ENCODE results near the gene CYP4F11.
"Not testable (repeated sequence)": the region's sequence is repeated elsewhere in the genome, so short reads cannot be mapped to it uniquely, and the experiment has no call there.

Gene CYP4F11

DNA sequence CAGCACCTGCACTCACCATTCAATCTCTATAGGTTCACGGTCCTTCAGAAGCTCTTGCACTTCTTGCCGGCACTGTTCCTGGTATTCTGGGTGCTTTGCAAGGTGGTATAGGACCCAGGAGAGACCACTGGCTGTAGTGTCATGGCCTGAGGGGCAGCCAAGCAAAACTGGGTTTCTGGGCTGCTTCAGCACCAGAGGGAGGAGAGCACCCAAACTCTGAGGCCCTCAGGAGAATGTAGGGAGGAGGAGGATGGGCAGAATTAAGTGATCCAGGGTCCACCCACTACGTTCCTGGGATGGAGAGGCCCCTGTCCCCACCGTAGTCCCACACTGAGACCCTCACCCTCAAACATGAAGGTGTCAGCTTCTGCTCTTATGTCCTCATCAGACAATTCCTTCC, 12.3 kb downstream of the CYP4F11 start:
- DNase-seq (ENCODE audit: low read depth): no peak

DNA sequence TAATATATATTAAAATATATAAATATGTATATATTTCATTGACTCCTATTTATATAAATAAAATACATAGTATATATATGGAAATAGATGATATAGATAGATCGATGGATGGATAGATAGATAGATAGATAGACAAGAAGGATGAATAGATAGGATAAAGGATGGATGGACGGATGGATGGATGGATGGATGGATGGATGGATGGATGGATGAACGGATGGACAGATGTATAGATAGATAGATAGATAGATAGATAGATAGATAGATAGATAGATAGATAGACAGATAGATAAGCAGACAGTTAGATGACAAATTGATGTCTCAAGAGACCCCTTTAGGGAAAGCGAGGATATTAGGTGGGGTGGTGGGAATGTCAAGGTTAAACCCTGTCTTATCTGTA, 15.1 kb downstream of the CYP4F11 start:
- DNase-seq (ENCODE audit: low read depth): no peak

DNA sequence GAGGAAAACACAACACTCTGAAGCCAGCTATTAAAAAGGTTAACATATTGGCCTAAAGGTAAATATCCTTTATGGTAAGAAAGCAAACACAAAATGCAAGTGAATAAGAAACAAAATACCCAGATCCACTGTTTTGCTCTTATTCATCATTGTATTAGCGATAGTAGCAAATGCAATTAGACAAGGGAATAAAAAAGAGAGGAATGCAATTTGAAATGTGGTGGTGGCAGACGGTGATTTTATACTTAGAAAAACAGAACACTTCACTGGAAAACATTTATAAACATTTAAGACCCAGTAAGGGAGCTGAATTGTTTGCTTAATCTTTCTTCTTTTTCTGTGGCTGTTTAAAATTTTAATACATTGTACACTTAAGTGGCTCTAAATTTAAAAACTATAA, 19.2 kb downstream of the CYP4F11 start:
- no peak for DNase-seq (ENCODE audit: low read depth)

DNA sequence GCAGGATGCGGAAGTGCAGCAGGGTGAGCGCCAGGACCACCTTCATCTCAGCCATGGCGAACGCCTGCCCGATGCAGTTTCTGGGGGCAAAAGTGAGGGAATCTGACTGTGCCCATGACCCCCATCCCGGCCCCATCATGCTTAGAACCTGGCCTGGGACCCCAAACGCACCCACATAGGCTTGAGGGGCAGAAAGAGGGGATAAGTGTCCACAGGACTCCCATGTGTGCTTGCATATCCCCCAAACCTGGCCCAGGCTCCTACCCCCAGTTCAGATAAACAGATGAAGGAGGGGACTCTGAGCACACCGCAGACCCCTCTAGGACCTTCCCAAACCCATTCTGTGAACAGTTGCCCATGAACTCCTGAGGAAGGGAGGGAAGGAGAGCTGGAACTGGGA, 20.5 kb downstream of the CYP4F11 start:
- DNase-seq (ENCODE audit: low read depth): no peak

DNA sequence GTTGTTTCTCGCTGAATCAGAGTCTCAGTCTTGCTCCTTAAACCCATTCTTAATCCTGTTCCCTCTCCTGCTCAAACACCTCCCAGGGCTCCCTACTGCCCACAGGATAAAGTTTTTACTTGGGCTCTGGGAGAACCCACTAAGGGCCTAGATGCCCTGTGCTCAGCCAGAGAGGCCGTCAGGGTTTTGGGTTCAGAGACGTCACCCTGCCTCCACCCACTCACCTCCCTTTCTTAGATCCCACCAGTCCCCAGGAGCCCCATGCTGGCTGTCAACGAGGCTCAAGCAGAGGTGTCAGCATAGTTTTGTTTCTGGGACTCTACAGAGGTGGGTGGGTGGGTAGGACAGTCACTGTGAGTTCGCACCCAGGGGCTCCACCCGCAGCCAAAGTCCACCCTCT, 20.9 kb downstream of the CYP4F11 start:
- DNase-seq (ENCODE audit: low read depth): no peak

DNA sequence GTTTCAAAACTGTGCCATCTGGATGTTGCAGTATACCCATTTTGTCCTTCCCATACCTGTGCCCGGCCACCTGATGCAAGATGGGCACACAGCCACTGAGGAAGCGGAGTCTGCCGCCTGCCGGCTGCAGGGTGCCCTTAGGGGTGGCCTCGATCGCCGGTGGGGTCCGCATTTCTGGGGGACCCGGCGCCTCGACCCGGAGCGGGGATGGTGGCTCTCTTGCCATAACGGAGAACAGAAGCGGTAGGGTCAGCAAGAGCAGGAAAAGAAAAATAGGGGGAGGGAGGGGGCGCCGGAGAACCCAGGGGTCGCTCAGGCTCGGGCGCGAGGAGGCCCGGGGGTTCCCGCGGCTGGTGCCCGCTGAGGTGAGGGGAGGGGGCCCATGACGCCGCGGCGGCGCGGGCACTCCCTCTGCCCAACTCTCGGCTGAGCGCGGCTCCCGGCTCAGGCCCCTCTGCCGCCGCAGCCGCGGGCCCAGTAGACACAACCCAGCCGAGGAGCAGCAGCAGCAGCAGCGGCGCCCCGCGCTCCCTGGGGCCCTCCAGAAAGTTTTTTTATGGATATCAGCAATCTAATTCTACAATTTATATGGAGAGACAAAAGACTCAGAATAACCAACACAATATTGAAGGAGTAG, 22.6 kb downstream of the CYP4F11 start:
- no peak for DNase-seq (ENCODE audit: low read depth)

DNA sequence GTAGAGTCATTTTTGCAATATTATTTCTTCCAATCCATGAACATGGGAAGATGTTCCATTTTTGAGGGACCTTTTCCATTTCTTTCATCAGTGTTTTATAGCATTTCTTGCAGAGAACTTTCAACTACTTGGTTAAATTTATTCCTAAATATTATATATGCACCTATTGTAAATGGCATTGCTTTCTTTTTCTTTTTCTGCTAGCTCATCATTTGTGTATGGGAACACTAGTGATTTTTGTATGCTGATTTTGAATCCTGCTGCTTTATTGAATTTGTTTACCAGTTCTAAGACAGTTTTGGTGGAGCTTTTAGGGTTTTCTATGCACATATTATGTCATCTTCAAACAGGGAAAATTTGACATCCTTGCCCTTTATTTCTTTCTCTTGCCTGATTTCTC, 29.3 kb downstream of the CYP4F11 start:
- DNase-seq (ENCODE audit: low read depth): no peak

DNA sequence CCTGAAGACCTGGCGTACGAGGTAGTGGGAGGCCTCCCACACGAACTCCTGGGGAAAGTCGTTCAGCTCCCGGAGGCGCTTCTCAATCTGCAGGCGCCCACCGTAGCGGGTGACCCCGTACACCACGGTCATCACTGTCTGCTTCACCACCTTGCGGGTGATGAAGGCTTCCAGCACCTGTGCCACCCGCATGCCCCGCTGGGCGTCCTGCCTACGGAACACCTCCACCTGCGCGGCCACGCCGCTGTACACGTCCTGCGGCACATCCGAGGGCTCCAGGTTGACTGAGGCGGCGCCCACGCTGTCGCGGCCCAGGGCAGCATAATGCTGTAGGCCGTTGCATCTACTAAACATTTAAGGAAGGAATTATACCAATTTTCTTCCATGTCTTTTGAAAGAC, 31.4 kb downstream of the CYP4F11 start:
- not testable (repeated sequence) for DNase-seq (ENCODE audit: low read depth)

DNA sequence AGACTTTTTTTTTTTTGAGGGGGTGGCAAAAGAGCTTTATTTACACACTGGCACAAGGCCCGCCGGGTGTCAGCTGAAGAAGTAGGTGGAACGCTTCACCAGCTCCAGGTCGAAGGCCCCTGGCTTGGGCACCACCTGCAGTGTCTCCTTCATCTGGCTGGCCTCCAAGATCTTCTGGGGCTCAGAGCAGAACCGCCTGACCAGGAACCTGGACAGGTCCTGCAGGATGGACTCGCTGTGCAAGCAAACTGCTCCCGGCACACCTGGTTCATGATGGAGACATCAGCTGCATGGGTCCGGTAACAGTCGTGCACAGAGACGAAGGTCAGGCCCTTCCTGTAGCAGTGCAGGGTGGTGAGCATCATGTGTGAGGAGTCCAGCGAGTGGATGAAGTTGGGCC, 32.1 kb downstream of the CYP4F11 start:
- no peak for DNase-seq (ENCODE audit: low read depth)

DNA sequence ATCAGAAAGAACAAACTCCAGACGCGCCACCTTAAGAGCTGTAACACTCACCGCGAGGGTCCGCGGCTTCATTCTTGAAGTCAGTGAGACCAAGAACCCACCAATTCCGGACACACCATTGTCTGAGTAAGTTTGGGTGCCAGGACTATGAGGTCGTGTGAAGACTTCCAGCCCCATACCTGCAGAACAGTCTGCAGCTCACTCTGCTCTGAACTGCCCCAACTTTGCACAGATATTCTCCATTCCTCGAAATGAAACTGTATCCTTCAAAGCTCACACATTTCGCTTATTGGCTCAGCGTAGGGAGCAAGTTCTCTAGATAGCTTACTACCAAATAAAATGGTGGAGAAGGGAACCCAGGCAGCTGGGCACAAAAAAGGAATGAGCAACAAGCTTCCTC, 33.8 kb downstream of the CYP4F11 start:
- DNase-seq (ENCODE audit: low read depth): no peak

DNA sequence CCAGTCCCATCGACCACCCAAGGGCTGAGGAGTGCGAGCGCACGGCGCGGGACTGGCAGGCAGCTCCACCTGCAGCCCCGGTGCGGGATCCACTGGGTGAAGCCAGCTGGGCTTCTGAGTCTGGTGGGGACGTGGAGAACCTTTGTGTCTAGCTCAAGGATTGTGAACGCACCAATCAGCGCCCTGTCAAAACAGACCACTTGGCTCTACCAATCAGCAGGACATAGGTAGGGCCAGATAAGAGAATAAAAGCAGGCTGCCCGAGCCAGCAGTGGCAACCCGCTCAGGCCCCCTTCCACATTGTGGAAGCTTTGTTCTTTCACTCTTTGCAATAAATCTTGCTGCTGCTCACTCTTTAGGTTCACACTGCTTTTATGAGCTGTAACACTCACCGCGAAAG, 34.3 kb downstream of the CYP4F11 start:
- DNase-seq (ENCODE audit: low read depth): not testable (repeated sequence)

DNA sequence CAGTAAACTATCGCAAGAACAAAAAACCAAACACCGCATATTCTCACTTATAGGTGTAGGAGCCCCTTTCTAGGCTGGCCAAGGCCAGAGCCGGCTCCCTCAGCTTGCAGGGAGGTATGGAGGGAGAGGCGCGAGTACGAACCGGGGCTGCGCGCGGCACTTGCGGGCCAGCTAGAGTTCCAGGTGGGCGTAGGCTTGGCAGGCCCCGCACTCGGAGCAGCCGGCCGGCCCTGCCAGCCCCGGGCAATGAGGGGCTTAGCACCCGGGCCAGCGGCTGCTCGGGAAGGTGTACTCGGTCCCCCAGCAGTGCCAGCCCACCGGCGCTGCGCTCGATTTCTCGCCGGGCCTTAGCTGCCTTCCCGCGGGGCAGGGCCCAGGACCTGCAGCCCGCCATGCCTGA, 34.8 kb downstream of the CYP4F11 start:
- not testable (repeated sequence) for DNase-seq (ENCODE audit: low read depth)

DNA sequence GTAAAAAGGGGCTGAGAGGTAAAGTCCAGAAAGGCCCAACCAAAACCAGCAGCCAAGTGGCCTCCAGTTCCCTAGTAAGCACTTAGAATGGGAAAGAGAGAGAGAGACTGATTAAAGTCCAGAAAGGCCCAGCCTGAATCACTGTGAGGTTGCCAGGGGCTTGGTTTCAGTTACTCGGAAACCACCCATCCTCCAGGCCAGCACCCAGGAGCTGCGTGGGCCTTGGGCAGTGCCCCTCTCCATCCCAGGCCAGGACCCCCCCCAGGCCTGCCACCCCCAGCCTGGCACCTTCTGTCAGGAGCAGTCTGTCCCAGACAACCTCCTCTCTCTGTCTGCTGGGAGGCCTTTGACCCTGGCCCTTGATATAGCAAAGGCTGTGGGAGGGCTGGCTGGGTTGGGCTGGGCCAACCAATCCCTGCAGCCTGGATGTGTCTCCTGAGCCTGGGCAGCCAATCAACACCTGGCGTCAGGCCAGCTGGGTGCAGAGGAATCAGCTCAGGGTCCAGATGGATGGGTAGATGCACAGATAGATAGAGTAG, 36.5 kb downstream of the CYP4F11 start, which contains the start of gene CYP4F2:
Gene CYP4F2, minus strand, starts transcription at position 337 of the 539 bp plus-strand sequence. CDS start 463 bp downstream, outside the sequence.
- no peak for DNase-seq (ENCODE audit: low read depth)

DNA sequence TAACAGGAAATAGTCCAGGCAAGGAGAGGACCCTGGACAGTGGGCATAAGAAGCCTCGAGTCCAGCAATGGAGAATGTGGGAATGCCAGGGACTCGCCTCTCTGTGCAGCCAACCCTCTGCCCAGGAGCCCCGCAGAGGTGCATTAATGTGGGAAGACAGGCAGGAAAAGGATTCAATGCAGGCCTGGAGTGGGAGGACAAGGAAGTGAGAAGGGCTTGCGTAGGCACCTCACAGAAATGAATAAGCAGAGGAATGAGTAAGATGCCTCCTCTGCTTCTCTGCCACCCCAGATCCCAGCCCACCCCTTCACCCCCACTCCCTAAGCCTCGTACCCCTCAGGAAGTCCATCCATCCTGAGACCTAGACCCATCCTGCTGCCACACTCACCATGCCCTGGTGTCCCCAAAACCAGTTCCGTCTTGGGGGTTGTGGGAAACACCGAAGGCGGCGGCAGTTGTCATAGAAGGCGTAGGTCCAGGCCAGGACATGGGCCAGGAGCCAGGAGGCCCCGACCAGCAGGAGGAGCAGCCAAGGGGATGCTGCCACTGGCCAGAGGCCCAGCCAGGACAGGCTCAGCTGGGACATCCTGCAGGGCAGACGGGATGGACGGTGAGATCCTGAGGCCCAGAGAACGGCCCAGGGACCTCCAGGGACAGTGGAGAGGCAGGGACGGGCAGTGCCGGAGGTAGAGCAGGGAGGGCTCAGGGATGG, 37.1 kb downstream of the CYP4F11 start:
- no peak for DNase-seq (ENCODE audit: low read depth)

DNA sequence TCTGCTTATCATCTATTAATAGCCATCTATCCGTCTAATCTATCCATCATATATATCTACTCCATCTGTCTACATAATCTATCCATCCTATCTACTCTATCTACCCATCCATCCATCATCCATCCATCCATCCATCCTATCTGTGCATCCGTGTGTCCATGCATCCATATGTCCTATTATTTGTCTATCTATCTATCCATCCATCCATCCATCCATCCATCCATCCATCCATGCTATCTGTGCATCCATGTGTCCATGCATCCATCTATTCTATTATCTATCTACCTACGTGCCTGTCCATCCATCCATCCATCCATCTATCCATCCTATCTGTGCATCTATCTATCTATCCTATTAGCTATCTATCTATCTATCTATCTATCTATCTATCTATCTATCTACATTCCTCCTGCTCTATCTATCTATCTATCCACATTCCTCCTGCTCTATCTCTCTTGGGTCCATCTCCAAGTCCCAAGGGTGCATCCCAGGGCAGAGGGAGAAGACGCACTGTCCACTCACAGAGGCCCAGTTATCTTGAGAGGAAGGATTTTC, 38.4 kb downstream of the CYP4F11 start:
- DNase-seq (ENCODE audit: low read depth): no peak

DNA sequence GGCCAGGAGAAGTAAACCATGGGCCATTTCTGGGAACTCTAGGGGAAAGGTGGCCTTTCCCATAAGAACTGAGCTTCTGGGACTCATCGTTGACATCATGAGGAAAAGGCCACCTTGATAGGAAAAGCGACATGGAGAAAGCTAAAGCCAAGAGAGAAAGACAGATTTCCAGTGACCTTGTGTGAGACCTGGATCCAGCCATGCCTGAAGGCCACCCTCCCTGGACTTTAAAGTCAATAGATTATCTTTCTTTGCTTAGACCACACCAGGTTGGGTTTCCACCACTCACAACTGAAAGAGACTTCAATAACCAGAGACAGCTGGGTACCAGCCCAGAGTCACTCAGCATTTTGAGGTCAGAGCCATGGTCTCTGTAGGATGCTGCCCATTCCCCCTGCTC, 40.0 kb downstream of the CYP4F11 start:
- no peak for DNase-seq (ENCODE audit: low read depth)

DNA sequence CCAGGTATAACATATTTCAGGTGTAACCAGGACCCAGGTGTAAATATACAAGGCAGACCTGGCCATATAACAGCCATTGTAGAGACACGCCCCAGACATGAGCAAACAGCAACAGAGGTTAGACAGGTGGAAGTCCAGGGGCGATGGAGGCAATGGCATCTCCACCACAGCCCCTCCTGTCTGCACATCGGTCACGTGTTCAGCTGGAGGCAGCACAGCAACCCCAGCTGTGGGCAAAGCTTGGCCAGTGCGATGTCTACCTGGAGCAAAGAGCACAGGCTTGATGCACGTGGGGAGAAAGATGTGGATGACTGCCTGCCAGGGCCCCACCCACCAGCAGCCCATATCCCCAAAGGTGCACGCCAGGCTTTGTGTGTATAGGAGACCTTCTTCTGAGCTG, 40.9 kb downstream of the CYP4F11 start:
- DNase-seq (ENCODE audit: low read depth): no peak

DNA sequence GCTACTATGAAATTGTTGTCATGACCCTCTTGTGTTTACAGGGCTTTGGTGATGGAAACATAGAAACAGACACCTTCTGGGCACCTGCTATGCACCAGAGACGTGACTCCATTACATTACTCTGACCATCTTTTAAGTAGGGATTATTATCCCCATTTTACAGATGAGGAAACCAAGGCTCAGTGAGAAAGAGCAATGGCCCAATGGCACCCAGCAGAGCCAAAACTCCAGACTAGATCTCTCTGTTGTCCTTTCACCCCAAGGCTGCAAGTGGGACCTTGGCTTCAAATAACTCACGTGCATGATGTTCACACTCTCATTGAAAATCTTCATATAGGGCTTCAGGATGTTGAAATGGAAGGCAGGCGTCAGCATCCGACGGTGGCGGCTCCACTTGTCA, 42.3 kb downstream of the CYP4F11 start:
- DNase-seq (ENCODE audit: low read depth): no peak

DNA sequence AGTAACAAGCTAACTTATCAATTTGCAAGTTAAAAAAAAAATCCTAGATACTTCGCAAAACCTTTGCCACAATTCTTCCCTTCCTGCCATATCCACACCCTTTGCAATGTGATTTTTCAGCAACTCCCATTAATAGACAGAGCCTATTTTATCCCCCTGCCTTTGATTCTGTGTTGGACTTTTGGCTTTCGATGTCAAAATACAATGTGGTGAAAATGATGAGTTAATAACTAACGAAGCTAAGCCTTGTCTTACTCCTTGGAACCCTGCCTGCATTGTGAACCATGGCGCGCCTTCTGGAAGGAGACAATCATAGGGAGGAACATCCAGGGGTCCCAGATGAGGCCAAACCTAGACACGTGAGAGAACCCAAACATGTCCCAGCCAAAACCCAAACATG, 42.9 kb downstream of the CYP4F11 start:
- DNase-seq (ENCODE audit: low read depth): no peak

DNA sequence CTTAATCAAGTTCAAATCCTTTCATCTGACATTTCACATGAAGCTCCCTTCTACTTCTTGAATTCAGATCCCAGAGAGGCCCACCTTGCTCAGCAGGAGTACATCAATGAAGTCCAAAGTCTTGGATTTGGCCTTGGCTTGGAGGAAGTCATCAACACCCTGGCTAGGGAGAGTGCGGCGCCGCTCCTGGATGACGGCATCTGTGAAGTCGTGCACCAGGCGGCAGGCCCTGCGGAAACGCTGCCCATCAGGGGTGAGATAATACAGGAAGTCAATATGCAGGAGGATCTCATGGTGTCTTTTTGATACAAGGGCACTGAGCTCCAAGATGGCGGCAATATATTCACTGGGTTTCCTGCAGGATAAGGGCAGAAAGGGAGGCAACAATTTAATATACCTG, 45.0 kb downstream of the CYP4F11 start:
- DNase-seq (ENCODE audit: low read depth): not testable (repeated sequence)

DNA sequence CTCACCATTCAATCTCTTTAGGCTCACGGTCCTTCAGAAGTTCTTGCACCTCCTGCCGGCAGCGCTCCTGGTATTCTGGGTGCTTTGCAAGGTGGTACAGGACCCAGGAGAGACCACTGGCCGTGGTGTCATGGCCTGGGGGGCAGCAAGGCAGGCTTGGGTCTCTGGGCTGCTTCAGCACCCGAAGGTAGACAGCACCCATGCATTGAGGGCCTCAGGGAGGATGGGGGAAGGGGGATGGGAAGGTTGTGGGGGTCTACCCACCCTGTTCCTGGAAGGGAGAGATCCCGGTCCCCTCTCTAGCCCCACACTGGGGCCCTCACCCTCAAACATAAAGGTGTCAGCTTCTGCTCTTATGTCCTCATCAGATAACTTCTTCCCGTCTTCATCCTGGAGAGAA, 48.4 kb downstream of the CYP4F11 start:
- DNase-seq (ENCODE audit: low read depth): no peak

DNA sequence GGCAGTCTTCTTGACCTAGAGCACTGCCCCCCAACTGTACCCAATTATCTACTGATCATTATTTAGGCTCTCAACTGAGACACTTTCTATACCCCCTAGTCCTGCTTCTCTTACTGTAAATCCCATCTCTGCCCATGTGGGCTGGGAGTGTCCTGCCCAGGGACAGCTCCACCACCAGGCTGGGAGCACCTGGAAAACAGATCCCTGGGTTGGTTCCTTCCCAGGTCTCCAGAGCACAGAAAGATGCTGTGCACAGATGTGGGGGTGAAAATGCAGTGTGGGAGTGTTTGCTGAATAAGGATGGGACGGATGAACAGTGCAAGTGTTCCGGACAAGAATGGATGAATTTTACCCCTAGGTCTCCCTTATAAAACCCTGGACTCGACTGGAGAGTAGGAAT, 49.2 kb downstream of the CYP4F11 start:
- DNase-seq (ENCODE audit: low read depth): no peak

DNA sequence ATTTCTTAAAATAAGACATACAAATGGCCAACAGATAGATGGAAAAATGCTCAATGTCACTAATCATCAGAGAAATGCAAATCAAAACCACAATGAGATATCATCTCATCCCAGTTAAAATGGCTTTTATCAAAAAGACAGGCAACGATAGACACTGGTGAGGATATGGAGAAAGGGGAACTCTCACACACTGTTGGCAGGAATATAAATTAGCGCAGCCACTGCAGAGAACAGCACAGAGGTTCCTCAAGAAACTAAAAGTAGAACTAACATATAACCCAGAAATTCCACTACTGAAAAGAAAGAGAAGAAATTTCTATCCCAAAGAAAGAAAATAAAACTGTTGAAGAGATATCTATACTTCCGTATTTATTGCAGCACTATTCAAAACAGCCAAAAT, 51.0 kb downstream of the CYP4F11 start:
- DNase-seq (ENCODE audit: low read depth): not testable (repeated sequence)
